ENCODE measurements around the gene EBPL. TPM values are rescaled to one million over a fixed set of nuclear protein-coding genes. Genes with fewer than 3 reads are reported as not detected.
"Not testable (repeated sequence)": the region's sequence is repeated elsewhere in the genome, so short reads cannot be mapped to it uniquely, and the experiment has no call there.

Gene EBPL
- total RNA-seq, 5 donors from 2014 or later (not counting 1 experiment from before 2014, with no cell fraction given) = 15.7 to 32.3 (median 22.7) TPM

DNA sequence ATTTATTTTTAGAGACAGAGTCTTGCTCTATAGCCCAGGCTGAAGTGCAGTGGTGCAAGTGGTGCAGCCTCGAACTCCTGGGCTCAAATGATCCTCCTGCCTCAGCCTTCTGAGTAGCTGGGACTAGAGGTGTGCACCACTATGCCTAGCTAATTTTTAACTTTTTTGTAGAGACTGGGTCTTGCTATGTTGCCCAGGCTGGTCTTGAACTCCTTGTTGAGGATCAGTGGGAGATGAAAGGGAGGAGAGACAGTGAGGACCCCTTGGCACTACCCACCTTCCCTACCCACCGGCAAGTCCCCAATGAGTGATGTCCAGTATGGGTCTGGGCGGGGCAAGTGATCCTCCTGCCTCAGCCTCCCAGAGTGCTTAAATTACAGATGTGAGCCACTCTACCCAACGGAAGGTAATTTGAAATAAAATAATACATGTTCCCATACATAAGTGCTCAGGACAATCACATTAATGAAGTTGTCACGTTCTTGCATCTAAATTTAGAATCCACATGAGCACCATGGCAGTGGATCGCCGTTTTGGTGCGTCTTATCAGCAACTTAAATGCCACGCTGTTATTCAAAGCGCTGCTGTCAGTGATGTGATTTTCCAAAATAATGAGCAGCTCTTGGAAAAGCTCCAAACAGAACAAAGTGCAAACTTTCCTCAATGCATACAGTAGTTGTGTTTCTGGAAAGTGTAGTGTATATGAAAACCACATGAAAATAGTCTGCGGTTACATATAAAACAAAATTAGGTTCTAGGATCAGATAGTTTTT is 68.9 kb downstream of the EBPL start:
- Mint-ChIP-seq H3K9me3 (no peaks in the 10 kb centered on the region), H3K4me3 (no peak overlapping the region), H3K4me1 (peaks cover 0 to 4% (median 4%) of the 10 kb centered on the region in 3 donors), H3K27me3 (no peaks in the 10 kb centered on the region), H3K36me3 (no peaks in the 10 kb centered on the region), H3K27ac (no peak overlapping the region)
- Histone ChIP-seq H3K4me3 (ENCODE audit: control insufficient read depth in 1 of 2, extremely low read depth in 1 of 2, low read length in 1 of 2) (no peak overlapping the region), H3K27ac (ENCODE audit: low read length) (no peak overlapping the region), H3K27me3 (replicated peaks in 1 of 2; ENCODE audit: control insufficient read depth in 2 of 2, extremely low read depth in 1 of 2, insufficient read depth in 2 of 2, low read length in 1 of 2) (peaks cover 0 to 9% of the 10 kb centered on the region in 2 experiments), H3K4me1 (ENCODE audit: control insufficient read depth in 1 of 2, extremely low read depth in 1 of 2, insufficient read depth in 2 of 2, low read length in 2 of 2) (no peaks in the 10 kb centered on the region), H3K9me3 (no peaks in the 10 kb centered on the region), H3K36me3 (ENCODE audit: control insufficient read depth in 2 of 2, extremely low read depth in 1 of 2, insufficient read depth in 1 of 2, low read length in 1 of 2) (no peaks in the 10 kb centered on the region)
- DNase-seq (no peak), ATAC-seq (replicated peaks in 1 of 4) (no peak)
- ChIA-PET POLR2A (no interaction called here), CTCF (no interaction called here)
- 58% methylated on average over 3 of the region's 11 CpGs for WGBS (ENCODE audit: insufficient coverage)

GRCh38 chr13:49620170-49620621 is 71.1 kb downstream of the EBPL start:
- 57% methylated on average over 17 of the region's 22 CpGs for WGBS (ENCODE audit: insufficient coverage)
- ChIA-PET POLR2A (no interaction called here), CTCF (no interaction called here)
- Mint-ChIP-seq H3K36me3 (no peaks in the 10 kb centered on the region), H3K4me1 (peaks cover 0 to 4% (median 4%) of the 10 kb centered on the region in 3 donors), H3K27me3 (peaks cover 0 to 1% of the 10 kb centered on the region in 2 donors), H3K4me3 (peak overlapping the region in 2 of 3 donors; percentile 49 to 61), H3K27ac (no peak overlapping the region), H3K9me3 (no peaks in the 10 kb centered on the region)
- peak overlapping the region in 1 of 2 donors; percentile 29 for H3K4me3 ChIP-seq (ENCODE audit: control insufficient read depth in 1 of 2, extremely low read depth in 1 of 2, low read length in 1 of 2)
- no peak overlapping the region for H3K27ac ChIP-seq (ENCODE audit: low read length)
- ATAC-seq (replicated peaks in 1 of 4) (peak in 2 of 4 experiments; percentile 57 to 58), DNase-seq (peak in 3 of 35 experiments; percentile 7 to 14 (median 8))
- no peaks in the 10 kb centered on the region for H3K36me3 ChIP-seq (ENCODE audit: control insufficient read depth in 2 of 2, extremely low read depth in 1 of 2, insufficient read depth in 1 of 2, low read length in 1 of 2)
- H3K4me1 ChIP-seq (ENCODE audit: control insufficient read depth in 1 of 2, extremely low read depth in 1 of 2, insufficient read depth in 2 of 2, low read length in 2 of 2) = no peaks in the 10 kb centered on the region
- peaks cover 0 to 9% of the 10 kb centered on the region in 2 experiments for H3K27me3 ChIP-seq (replicated peaks in 1 of 2; ENCODE audit: control insufficient read depth in 2 of 2, extremely low read depth in 1 of 2, insufficient read depth in 2 of 2, low read length in 1 of 2)
- H3K9me3 ChIP-seq = no peaks in the 10 kb centered on the region

DNA sequence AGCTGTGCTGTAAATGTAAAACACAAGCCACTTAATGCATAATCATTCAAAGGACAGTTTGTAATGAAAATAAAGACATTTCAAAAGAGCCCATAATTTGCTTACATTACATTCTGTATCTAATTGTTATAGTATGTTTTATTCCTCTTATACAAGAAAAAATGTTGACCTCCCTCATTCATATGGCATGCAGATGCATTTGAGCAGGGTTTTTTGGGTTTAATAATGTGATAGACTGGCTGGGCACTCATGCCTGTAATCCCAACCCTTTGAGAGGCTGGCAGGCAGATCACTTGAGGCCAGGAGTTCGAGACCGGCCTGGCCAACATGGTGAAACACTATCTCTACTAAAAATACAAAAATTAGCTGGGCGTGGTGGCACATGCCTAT is 74.6 kb downstream of the EBPL start:
- Mint-ChIP-seq H3K27ac (no peak overlapping the region), H3K4me1 (peaks cover 0 to 4% (median 4%) of the 10 kb centered on the region in 3 donors), H3K27me3 (peaks cover 0 to 1% of the 10 kb centered on the region in 2 donors), H3K9me3 (peaks cover 0 to 7% (median 0%) of the 10 kb centered on the region in 3 donors), H3K36me3 (no peaks in the 10 kb centered on the region), H3K4me3 (no peak overlapping the region)
- ATAC-seq (replicated peaks in 1 of 4) (no peak), DNase-seq (no peak)
- no CpG with 5 or more reads among the region's 3 CpGs for WGBS (ENCODE audit: insufficient coverage)
- ChIA-PET POLR2A (no interaction called here), CTCF (no interaction called here)
- peaks cover 0 to 4% of the 10 kb centered on the region in 2 experiments for H3K27me3 ChIP-seq (replicated peaks in 1 of 2; ENCODE audit: control insufficient read depth in 2 of 2, extremely low read depth in 1 of 2, insufficient read depth in 2 of 2, low read length in 1 of 2)
- no peak overlapping the region for H3K27ac ChIP-seq (ENCODE audit: low read length)
- no peak overlapping the region for H3K4me3 ChIP-seq (ENCODE audit: control insufficient read depth in 1 of 2, extremely low read depth in 1 of 2, low read length in 1 of 2)
- H3K4me1 ChIP-seq (ENCODE audit: control insufficient read depth in 1 of 2, extremely low read depth in 1 of 2, insufficient read depth in 2 of 2, low read length in 2 of 2) = no peaks in the 10 kb centered on the region
- no peaks in the 10 kb centered on the region for H3K9me3 ChIP-seq
- no peaks in the 10 kb centered on the region for H3K36me3 ChIP-seq (ENCODE audit: control insufficient read depth in 2 of 2, extremely low read depth in 1 of 2, insufficient read depth in 1 of 2, low read length in 1 of 2)

GRCh38 chr13:49615836-49616675 is 75.2 kb downstream of the EBPL start:
- Histone ChIP-seq H3K9me3 (no peaks in the 10 kb centered on the region), H3K27ac (ENCODE audit: low read length) (no peak overlapping the region), H3K4me3 (ENCODE audit: control insufficient read depth in 1 of 2, extremely low read depth in 1 of 2, low read length in 1 of 2) (no peak overlapping the region), H3K27me3 (replicated peaks in 1 of 2; ENCODE audit: control insufficient read depth in 2 of 2, extremely low read depth in 1 of 2, insufficient read depth in 2 of 2, low read length in 1 of 2) (peaks cover 0 to 4% of the 10 kb centered on the region in 2 experiments), H3K4me1 (ENCODE audit: control insufficient read depth in 1 of 2, extremely low read depth in 1 of 2, insufficient read depth in 2 of 2, low read length in 2 of 2) (no peaks in the 10 kb centered on the region), H3K36me3 (ENCODE audit: control insufficient read depth in 2 of 2, extremely low read depth in 1 of 2, insufficient read depth in 1 of 2, low read length in 1 of 2) (no peaks in the 10 kb centered on the region)
- DNase-seq (no peak), ATAC-seq (replicated peaks in 1 of 4) (no peak)
- no CpG with 5 or more reads among the region's 8 CpGs for WGBS (ENCODE audit: insufficient coverage)
- Mint-ChIP-seq H3K4me3 (no peak overlapping the region), H3K36me3 (no peaks in the 10 kb centered on the region), H3K27ac (no peak overlapping the region), H3K4me1 (peaks cover 0 to 4% (median 4%) of the 10 kb centered on the region in 3 donors), H3K27me3 (peaks cover 0 to 1% of the 10 kb centered on the region in 2 donors), H3K9me3 (peaks cover 0 to 11% (median 4%) of the 10 kb centered on the region in 3 donors)
- ChIA-PET CTCF (no interaction called here), POLR2A (interaction anchor here in 1 of 2 donors (0.6 kb wide), 1 partner anchor 1439 kb away, joined by 4 read pairs; no protein-coding TSS in a partner anchor)

GRCh38 chr13:49612042-49612441 is 79.2 kb downstream of the EBPL start:
- H3K36me3 ChIP-seq (ENCODE audit: control insufficient read depth in 2 of 2, extremely low read depth in 1 of 2, insufficient read depth in 1 of 2, low read length in 1 of 2); H3K4me1 Mint-ChIP-seq; POLR2A ChIA-PET; H3K27me3 Mint-ChIP-seq; H3K4me3 ChIP-seq (ENCODE audit: control insufficient read depth in 1 of 2, extremely low read depth in 1 of 2, low read length in 1 of 2); ATAC-seq (replicated peaks in 1 of 4); H3K4me1 ChIP-seq (ENCODE audit: control insufficient read depth in 1 of 2, extremely low read depth in 1 of 2, insufficient read depth in 2 of 2, low read length in 2 of 2); H3K36me3 Mint-ChIP-seq; H3K27me3 ChIP-seq (replicated peaks in 1 of 2; ENCODE audit: control insufficient read depth in 2 of 2, extremely low read depth in 1 of 2, insufficient read depth in 2 of 2, low read length in 1 of 2); H3K27ac Mint-ChIP-seq; H3K27ac ChIP-seq (ENCODE audit: low read length); H3K9me3 ChIP-seq; DNase-seq; H3K4me3 Mint-ChIP-seq: not testable (repeated sequence)
- 90% methylated on average over 2 of the region's 3 CpGs for WGBS (ENCODE audit: insufficient coverage)
- peaks cover 0 to 11% (median 4%) of the 10 kb centered on the region in 3 donors for H3K9me3 Mint-ChIP-seq
- CTCF ChIA-PET = interaction anchor here in 1 of 2 donors (0.6 kb wide), 1 partner anchor 33 kb away, joined by 3 read pairs; no protein-coding TSS in a partner anchor

Measured in T-cell (primary cell).